Glomerular visceral epithelial cell (primary cell): ENCODE results near the gene IRAK1.

Source experiments
- DNase-seq: peaks from one replicate; pipeline ENCODE4 v3.0.0-alpha.2; 2016; ENCODE audit errors: extremely low spot score

The IRAK1 gene

DNA sequence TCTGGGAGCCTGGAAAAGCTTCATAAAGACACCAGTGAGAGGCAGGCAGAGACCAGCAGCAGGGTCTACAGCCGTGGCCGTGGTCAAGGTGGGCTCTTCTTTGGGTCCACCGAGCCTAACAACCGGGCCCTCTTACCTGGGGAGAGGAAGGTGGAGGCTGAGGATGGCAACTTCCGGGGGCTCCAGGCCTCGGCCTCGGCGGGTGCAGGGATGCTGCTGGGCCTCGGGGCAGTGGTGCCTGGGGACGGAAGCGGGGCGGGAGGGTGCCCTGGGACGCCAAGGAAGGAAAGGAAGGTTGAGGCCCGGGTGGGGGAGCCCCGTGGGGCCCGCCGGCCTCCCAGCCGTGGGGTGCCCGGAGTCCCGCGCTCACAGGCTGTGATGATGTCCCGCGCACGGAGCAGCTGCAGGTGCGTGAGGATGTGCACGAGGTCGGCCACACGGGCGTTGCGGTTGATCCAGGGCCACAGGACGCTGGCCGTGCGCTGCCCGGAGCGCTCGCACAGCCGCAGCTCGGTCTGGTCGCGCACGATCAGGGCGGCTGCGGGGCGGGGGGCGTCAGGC, 561 bp downstream of the IRAK1 start:
- peak; percentile 3 for DNase-seq

GRCh38 chrX:154018518-154019060, 1.1 kb downstream of the IRAK1 start:
- no peak for DNase-seq

GRCh38 chrX:154017766-154018517, 1.8 kb downstream of the IRAK1 start:
- DNase-seq, result no peak

DNA sequence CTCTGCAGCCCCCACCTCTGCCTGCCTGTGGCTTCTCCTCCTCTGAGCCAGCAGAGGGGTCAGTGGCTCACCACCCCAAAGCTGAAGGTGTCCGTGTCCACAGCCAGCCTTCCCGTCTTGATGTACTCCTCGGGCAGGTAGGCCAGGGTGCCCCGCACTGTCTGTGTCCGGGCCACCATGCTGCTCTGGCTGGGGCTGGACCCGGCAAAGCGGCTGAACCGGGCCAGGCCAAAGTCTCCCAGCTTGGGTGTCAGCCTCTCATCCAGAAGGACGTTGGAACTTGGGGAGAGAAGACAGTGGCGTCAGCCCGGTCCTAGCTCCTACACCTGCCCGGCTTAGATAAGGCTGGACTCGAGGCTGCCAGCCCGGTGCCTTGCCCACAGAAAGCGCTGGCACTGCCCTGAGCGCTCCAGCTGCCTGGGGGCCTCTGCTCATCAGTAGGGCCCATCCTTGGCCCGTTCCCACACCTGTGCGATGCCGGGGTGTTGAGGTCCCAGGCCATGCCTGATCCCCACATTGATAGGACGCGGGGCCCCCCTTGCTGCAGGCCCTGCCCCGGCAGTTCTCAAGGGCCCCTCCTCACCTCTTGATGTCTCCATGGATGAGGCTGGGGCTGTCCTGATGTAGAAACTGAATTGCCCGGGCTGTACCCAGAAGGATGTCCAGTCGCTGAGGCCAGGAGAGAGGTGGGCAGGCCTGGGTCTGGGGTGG, 3.2 kb downstream of the IRAK1 start:
- no peak for DNase-seq

DNA sequence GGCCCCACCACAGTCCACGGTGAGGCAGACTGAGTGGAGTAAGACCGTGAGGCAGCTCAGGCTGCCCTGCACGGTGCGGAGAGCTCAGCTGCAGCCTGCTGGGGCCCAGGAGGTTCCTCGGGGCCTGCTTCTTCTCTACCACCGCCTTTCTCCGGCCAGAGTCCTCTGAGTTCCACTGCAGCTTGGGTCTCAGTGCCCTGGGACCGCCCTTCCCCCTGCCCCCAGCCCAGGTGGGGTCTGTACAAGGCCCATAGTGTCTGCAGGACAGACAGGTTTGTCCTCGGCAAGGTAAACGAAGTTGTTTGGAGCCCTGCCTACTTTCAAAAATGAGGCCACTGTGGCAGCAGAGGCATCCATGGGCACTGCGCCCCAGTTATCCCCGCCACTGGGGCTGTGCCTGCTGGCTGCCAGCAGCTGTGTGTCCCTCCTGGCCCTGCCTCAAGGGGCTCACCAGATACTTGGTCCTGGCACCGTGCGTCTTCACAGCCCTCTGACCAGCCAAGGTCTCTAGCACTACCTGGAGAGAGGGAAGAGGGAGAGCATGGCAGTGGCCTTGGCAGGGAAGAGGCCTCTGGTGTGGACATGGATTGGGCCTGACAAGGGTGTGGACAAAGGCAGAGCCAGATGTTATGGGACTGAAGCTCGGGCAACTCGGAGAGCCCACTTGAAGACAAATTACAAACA, 4.0 kb downstream of the IRAK1 start:
- DNase-seq, result no peak

DNA sequence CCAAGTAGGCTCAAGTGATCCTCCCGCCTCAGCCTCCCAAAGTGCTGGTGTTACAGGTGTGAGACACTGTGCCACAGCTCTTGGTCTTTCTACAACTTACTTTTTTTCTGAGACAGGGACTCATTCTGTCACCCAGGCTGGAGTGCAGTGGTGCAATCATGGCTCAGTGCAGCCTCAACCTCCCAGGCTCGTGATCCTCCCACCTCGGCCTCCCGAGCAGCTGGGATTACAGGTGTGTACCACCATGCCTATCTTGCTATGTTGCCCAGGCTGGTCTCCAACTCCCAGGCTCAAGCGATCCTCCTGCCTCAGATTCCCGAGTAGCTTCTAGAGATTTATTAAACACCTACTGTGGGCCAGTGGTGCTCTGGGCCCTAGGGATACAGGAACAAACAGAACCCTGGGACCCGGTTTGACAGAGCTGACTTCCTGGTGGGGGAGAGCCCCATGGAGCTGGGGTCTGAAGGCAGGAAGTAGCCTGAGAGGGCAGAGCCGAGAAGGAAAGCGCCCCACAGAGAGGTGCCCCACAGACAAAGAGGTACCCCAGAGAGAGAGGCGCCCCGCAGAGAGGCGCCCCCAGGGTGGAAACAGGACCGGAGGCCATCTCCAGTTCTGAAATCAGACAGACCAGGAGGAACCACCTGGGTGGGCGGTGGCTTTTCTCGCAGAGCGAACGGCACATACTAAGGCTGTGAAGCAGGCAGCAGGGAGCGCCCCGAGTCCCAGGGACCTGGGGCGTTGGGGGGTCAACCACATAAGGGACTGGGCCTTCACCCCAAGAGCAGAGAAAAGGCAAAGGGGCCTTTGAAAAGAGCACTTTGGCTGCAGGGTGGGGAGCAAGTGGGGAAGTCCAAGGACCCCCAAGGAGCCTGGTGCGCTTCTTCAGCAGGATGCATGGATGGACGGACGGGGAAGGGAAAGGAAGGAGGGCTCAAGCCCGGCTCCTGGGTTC, 5.0 kb downstream of the IRAK1 start:
- no peak for DNase-seq

DNA sequence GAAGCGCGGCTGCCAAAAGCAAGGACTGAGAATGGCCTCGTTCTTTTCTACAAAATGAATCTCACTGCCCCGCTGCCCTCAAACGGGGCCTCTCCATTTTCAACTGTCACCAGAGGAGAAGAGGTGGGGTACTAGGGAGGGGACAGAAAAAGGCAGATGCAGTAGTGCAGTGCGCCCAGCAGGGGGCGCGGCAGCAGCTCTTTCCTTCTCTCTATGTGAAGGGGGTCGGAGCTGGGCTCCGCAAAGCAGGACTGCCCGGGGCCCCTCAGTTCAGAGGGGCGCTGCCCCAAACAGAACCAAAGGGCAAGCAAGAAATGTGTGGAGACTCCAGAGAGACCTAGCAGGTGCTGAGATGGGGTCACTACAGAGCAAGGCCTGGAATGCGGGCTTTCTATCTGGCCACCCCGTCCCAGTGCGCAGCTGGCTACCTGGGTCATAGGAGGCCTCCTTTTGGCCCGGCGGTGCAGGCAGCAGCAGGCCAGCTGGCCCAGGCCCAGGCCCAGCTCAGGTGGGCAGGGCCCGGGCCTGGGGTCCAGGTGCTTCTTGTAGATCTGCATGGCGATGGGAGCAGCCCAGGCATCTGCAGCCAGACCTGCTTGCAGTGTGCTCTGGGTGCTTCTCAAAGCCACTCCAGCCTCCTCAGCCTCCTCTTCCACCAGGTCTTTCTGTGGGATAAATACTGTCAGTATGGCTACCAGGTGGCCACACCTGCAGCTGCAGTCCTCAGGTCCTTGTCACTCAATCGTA, 5.9 kb downstream of the IRAK1 start:
- DNase-seq, result peak; percentile 30

- DNase-seq, result no peak
Observed at GRCh38 chrX:154013001-154013421, 6.7 kb downstream of the IRAK1 start.

GRCh38 chrX:154012336-154012991, 7.2 kb downstream of the IRAK1 start:
- DNase-seq, result no peak

DNA sequence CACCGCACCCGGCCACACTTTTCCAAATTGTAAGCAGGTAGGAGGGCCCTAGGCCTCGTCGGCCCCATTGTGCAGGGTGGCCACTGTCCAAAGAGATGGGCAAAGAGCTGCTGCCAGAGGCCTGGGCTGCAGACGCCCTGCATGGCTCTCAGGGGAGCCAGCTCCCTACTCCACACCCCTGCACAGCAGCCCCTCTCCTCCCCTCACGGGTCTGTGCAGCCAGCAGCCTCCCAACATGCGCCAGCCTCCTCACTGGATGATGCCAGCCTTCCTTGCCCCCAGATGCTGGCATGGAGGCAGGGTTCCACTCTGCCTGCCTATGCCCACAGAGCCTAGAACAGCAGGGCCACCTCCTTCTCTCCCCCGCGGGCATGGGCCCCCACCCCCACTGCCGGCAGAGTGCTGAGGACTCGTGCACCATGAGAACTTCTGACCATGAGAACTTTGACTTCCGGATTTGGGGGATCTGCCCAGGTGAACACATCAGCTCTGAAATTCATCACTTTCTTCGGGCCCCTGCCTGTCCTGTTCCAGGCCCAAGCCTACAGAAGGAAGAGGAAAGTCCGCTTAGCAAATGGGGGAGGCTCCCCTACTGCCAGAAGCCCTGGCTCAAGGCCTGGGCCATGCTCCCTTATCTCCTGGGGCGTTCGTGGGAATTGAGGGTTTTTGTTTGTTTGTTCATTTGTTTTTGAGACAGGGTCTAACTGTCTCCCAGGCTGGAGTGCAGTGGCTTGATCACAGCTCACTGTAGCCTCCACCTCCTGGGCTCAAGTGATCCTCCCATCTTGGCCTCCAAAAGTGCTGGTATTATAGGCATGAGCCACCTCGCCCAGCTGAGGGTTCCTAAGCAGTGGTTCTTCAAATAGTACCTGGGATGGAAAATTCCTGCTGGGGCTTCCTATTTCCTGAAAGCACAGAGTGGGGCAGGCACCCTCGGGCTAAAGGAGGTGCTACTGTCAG, 8.0 kb downstream of the IRAK1 start:
- DNase-seq, result no peak

DNA sequence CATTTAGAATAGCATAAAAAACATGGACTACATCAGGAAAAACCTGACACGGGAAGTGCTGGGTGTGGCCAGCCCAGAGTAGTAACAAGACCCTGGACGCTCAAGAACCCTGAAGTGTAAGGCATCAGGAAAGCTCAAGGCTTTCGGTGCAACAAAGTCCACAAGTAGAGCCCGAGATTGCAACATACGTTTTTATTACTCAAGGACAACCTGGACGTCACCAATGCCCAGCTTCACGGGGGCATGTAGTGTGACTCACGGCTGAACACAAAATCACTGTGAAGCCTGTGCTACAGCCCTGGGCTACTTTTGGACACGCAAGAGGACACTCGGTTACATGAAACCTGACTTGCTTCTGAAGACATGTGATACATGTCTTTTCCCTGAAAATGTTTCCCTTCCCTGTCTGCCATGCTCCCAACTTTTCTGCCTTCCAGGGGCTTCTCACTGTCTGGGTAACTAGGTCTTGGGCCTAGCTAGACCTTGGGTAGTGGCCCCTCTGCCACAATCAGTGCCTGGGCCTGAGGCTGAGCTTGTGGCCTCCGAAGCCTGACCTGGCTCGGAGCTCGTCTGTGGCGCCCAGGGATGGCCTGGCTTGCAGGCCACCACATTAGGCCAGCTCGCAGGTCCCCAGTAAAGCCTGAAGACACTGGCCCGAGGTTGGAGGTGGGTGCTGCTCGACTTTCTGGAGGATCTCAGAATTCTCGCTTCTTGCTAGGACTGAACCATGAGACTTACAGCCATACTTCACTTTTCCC, 9.2 kb downstream of the IRAK1 start:
- DNase-seq, result no peak

DNA sequence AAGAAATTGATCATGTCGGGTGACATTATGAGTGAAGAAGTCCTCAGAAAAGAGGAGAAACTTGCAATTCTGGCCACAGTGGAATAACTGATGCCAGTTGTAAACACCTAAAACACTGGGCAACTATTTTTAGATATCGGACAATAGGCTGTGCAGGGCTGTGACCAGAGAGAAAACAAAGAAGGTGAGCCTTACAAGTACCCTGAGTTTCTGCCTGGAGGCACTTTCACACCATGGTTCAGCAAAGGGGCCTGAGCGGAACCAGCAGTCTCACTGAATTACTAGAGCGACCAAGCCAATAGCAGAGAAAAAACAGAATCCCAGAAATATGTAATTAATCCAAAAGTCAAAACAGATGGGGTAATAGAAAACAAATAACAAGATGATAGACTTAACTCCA, 11.2 kb downstream of the IRAK1 start:
- DNase-seq, result no peak

DNA sequence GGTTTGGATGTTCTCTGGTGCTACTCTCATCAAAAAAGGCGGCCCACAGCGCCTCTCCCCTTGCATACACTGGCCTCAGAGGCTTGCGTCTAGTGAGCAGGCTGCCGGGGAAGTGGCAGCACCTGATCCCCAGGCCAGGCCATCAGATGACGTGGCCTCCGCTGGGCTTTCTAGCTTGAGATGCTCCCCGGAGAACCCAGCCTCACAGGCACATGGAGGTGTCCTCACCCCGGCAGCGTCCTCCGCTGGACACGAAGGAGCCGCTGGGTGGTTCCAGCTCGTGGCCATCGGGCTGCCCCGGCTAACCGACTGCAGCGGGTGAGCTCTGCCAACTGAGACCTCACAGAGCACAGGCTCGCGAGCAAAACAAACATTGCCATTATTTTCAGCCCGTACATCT, 12.8 kb downstream of the IRAK1 start:
- DNase-seq, result no peak

DNA sequence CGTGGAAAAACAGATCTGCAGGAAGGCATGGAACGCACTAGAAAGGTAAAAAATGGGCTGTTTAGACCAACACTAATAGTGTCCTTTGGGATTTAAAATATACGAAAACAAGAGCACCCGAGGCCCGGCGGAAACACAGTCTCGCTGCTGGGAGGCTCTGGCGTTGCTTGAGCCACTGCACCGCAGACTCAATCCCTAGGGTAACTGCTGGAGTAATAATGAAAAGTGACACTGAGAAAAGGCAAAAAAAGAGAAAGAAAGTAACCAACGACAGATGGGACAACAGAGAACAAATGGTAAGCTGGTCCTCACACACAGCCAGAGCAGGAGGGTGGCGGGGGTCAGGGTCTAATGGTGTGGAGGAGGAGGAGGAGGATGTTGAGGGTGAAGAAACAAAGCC, 15.4 kb downstream of the IRAK1 start:
- no peak for DNase-seq

GRCh38 chrX:154002215-154002719, 17.4 kb downstream of the IRAK1 start:
- DNase-seq, result peak; percentile 57

GRCh38 chrX:154000051-154000450, 19.7 kb downstream of the IRAK1 start:
- DNase-seq, result no peak

GRCh38 chrX:153999359-154000037, 20.2 kb downstream of the IRAK1 start:
- DNase-seq, result no peak
